ENCODE data around the gene C6orf132. TPM values are rescaled to one million over a fixed set of nuclear protein-coding genes. Genes with fewer than 3 reads are reported as not detected.

C6orf132 gene
- total RNA-seq, 1 donor = 2.9 TPM

DNA sequence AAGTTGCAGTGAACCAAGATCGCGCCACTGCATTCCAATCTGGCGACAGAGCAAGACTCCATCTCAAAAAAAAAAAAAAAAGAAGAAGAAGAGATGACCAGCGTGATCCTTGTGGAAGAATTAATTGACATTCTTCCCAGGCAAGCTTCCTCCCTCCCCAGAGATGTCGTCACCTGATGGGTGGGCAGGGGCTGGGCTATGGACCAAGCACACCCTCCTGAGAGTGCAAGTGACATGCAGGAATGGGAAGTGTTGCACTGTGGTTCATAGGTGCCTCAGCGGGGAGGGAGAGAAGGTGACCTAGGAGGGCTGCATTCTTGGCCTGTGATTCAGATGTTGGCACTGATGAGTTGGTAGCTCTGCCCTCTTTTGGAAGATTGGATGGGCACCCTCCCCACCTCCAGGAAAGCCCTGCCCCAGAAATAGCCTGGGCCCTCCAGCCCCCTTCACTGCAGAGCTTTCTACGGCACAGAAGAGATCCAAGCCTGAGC is 54.3 kb downstream of the C6orf132 start:
- H3K9me3 ChIP-seq (ENCODE audit: low read depth, low read length) = no peaks in the 10 kb centered on the region
- no peak overlapping the region for H3K4me3 ChIP-seq (ENCODE audit: insufficient read depth, low read length)
- DNase-seq (ENCODE audit: insufficient read length, low spot score, missing footprints) = peak; percentile 55
- H3K4me2 ChIP-seq (ENCODE audit: insufficient read depth, low read length) = no peak overlapping the region
- TF ChIP-seq, protein P1, sequence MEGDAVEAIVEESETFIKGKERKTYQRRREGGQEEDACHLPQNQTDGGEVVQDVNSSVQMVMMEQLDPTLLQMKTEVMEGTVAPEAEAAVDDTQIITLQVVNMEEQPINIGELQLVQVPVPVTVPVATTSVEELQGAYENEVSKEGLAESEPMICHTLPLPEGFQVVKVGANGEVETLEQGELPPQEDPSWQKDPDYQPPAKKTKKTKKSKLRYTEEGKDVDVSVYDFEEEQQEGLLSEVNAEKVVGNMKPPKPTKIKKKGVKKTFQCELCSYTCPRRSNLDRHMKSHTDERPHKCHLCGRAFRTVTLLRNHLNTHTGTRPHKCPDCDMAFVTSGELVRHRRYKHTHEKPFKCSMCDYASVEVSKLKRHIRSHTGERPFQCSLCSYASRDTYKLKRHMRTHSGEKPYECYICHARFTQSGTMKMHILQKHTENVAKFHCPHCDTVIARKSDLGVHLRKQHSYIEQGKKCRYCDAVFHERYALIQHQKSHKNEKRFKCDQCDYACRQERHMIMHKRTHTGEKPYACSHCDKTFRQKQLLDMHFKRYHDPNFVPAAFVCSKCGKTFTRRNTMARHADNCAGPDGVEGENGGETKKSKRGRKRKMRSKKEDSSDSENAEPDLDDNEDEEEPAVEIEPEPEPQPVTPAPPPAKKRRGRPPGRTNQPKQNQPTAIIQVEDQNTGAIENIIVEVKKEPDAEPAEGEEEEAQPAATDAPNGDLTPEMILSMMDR (IDR thresholded peaks at IDR 0.05; ENCODE audit: extremely low read depth, low read depth, low read length) = no peak
- H3K79me2 ChIP-seq (ENCODE audit: insufficient read depth, low read length) = no peaks in the 10 kb centered on the region
- H3K27me3 ChIP-seq (ENCODE audit: insufficient read depth, low read length) = no peaks in the 10 kb centered on the region
- no peak overlapping the region for H3K27ac ChIP-seq (ENCODE audit: low read depth, low read length)
- no peaks in the 10 kb centered on the region for H4K20me1 ChIP-seq (ENCODE audit: insufficient read depth, low read length)
- peaks cover 4% of the 10 kb centered on the region for H3K4me1 ChIP-seq (ENCODE audit: insufficient read depth, low read length)
- H3K36me3 ChIP-seq (ENCODE audit: insufficient read depth, low read length) = no peaks in the 10 kb centered on the region
- H2AFZ ChIP-seq (ENCODE audit: low read length) = no peak overlapping the region

DNA sequence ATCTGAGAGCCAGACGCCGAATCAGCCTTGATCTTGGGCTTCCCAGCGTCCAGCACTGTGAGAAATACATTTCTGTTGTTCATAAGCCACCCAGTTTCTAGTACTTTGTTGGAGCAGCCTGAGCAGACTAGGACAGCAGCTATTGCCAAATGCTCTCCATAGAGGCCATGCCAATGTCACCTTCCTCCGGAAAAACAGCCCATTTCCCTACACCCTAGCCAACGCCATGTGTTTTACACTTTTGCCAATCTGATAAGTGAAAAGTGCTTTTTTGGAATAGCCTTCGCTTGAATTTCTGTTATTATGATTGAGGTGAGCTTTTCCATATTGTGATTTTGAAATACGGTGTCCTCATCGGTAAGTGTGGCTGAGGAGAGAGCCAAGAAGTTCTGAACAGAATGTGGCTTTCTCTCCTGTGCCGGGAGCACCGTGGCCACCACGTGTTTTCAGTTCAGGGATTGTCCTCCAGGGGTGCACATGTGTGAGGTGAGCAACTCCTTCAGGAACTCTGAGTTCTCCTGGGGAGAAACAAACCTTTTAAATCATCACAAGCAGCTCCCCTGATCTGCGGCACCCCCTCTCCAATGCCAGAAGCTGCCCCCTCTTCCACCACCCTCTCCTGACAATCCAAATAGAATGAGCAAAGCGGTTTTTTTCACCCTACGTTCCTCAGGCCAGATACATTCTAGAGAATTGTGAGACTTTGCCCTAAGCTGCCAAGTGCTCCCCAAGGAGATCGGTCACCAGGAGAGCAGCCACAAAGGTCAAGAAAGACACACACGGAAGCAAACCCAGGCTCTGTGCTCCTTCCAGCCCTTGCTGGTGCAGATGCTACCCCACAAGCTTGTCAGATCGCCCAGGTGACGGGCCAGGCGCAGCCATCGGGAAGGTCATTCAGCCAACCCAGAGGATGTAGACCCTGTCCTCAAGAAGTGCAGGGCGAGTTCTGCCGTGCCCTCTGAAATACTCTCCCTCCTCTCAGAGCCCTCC is 56.1 kb downstream of the C6orf132 start:
- H3K27me3 ChIP-seq (ENCODE audit: insufficient read depth, low read length) = no peaks in the 10 kb centered on the region
- H3K4me2 ChIP-seq (ENCODE audit: insufficient read depth, low read length) = no peak overlapping the region
- no peak overlapping the region for H3K4me3 ChIP-seq (ENCODE audit: insufficient read depth, low read length)
- H4K20me1 ChIP-seq (ENCODE audit: insufficient read depth, low read length) = no peaks in the 10 kb centered on the region
- H3K4me1 ChIP-seq (ENCODE audit: insufficient read depth, low read length) = peaks cover 4% of the 10 kb centered on the region
- H2AFZ ChIP-seq (ENCODE audit: low read length) = no peak overlapping the region
- no peak overlapping the region for H3K27ac ChIP-seq (ENCODE audit: low read depth, low read length)
- TF ChIP-seq, protein P1 (IDR thresholded peaks at IDR 0.05; ENCODE audit: extremely low read depth, low read depth, low read length) = peak; percentile 40
- H3K36me3 ChIP-seq (ENCODE audit: insufficient read depth, low read length) = no peaks in the 10 kb centered on the region
- no peaks in the 10 kb centered on the region for H3K9me3 ChIP-seq (ENCODE audit: low read depth, low read length)
- H3K79me2 ChIP-seq (ENCODE audit: insufficient read depth, low read length) = no peaks in the 10 kb centered on the region
- DNase-seq (ENCODE audit: insufficient read length, low spot score, missing footprints) = peak; percentile 49

DNA sequence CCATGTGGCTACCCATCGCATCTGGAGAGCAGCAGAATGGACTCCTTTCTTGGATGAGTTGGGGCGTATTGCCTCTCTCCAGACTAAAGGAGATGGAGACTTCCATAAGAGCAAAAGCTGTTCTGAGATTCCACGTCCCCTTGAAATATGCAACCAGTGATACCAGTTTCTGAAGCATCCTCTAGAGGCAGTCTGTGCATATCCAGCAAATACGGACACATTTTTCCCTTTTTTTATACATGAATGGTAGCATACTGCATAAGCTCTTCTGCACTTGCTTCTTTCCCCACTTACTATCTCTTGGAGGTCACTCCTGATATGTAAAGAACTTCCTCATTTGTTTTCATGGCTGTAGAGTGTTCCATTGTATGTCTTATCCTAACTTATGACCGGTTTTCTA is 57.5 kb downstream of the C6orf132 start:
- Histone ChIP-seq H3K27me3 (ENCODE audit: insufficient read depth, low read length) (no peaks in the 10 kb centered on the region), H3K79me2 (ENCODE audit: insufficient read depth, low read length) (no peaks in the 10 kb centered on the region), H2AFZ (ENCODE audit: low read length) (no peak overlapping the region), H3K36me3 (ENCODE audit: insufficient read depth, low read length) (no peaks in the 10 kb centered on the region), H3K4me1 (ENCODE audit: insufficient read depth, low read length) (peaks cover 4% of the 10 kb centered on the region), H3K4me3 (ENCODE audit: insufficient read depth, low read length) (no peak overlapping the region), H4K20me1 (ENCODE audit: insufficient read depth, low read length) (no peaks in the 10 kb centered on the region), H3K27ac (ENCODE audit: low read depth, low read length) (no peak overlapping the region), H3K9me3 (ENCODE audit: low read depth, low read length) (no peaks in the 10 kb centered on the region), H3K4me2 (ENCODE audit: insufficient read depth, low read length) (no peak overlapping the region)
- TF ChIP-seq, protein P1 (IDR thresholded peaks at IDR 0.05; ENCODE audit: extremely low read depth, low read depth, low read length) = peak; percentile 48
- peak; percentile 34 for DNase-seq (ENCODE audit: insufficient read length, low spot score, missing footprints)

DNA sequence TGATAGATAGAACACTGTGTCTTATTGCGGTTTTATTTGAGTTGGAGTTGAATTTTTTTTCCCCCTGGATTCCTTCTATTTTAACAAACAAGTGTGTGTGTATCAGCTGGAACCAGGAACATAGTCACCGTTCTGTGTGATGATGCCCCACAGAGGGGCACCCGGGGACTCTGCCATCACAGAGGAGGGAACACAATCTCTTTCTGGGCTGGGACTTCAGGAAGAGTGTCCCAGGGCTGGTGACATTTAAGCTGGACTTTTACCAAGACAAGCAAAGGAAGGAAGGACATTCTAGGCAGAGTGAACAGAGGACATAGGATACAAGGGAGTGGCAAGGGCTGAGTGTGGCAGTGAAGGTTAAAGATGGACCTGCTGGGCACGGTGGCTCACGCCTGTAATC is 58.9 kb downstream of the C6orf132 start:
- Histone ChIP-seq H3K4me2 (ENCODE audit: insufficient read depth, low read length) (no peak overlapping the region), H3K27ac (ENCODE audit: low read depth, low read length) (no peak overlapping the region), H3K4me1 (ENCODE audit: insufficient read depth, low read length) (peaks cover 4% of the 10 kb centered on the region), H3K27me3 (ENCODE audit: insufficient read depth, low read length) (no peaks in the 10 kb centered on the region), H2AFZ (ENCODE audit: low read length) (no peak overlapping the region), H4K20me1 (ENCODE audit: insufficient read depth, low read length) (no peaks in the 10 kb centered on the region), H3K9me3 (ENCODE audit: low read depth, low read length) (no peaks in the 10 kb centered on the region), H3K79me2 (ENCODE audit: insufficient read depth, low read length) (no peaks in the 10 kb centered on the region), H3K36me3 (ENCODE audit: insufficient read depth, low read length) (peaks cover 1% of the 10 kb centered on the region), H3K4me3 (ENCODE audit: insufficient read depth, low read length) (no peak overlapping the region)
- no peak for DNase-seq (ENCODE audit: insufficient read length, low spot score, missing footprints)
- TF ChIP-seq, protein P1 (IDR thresholded peaks at IDR 0.05; ENCODE audit: extremely low read depth, low read depth, low read length) = no peak
